A673 (cell line): ENCODE data around the gene PPP2R5A. TPM values are rescaled to one million over a fixed set of nuclear protein-coding genes. Genes with fewer than 3 reads are reported as not detected.
"Not testable (repeated sequence)": the region's sequence is repeated elsewhere in the genome, so short reads cannot be mapped to it uniquely, and the experiment has no call there.

ENCODE experiments used
- BruUV-seq: library from RNA; stranded (reverse); fragments of 400-500 nt; replicated peaks from 2 replicates; lab custom pipeline; 2021; lab: Mats Ljungman, UMichigan
- CTCF ChIA-PET: fragments of 300-600 bp; sonication (Branson Sonifier 250); formaldehyde crosslinking; loops from one replicate; lab custom pipeline; 2022; ENCODE audit warnings: antibody characterized with exemption; lab: Charles Lee
- POLR2A ChIA-PET: fragments of 300-600 bp; sonication (Branson Sonifier 250); formaldehyde crosslinking; loops from one replicate; lab custom pipeline; 2022; ENCODE audit warnings: antibody characterized with exemption; ENCODE audit not compliant: low non-redundant PET; lab: Charles Lee
- DNase-seq: peaks from one replicate; pipeline ENCODE4 v3.0.0-alpha.2; 2015; ENCODE audit warnings: low spot score
- H3K27ac ChIP-seq: fragments of 200-600 bp; sonication (generic); 2 replicates; pipeline ENCODE4 v1.5.1; 2016; ENCODE audit warnings: mixed run types, low read depth, mild to moderate bottlenecking, mixed read lengths, antibody characterized with exemption, low read length; ENCODE audit not compliant: poor library complexity, severe bottlenecking
- H3K27me3 ChIP-seq: fragments of 200-600 bp; sonication (generic); replicated peaks from 2 replicates; pipeline ENCODE4 v1.6.1; 2017; ENCODE audit warnings: mixed run types, low read depth, mild to moderate bottlenecking, mixed read lengths, antibody characterized with exemption, low read length; ENCODE audit not compliant: insufficient read depth, poor library complexity
- H3K36me3 ChIP-seq: fragments of 200-600 bp; sonication (generic); 2 replicates; pipeline ENCODE4 v1.6.1; 2016; ENCODE audit warnings: mixed run types, mild to moderate bottlenecking, mixed read lengths, antibody characterized with exemption, low read length; ENCODE audit not compliant: insufficient read depth, poor library complexity, severe bottlenecking
- H3K4me1 ChIP-seq: fragments of 200-600 bp; sonication (generic); 2 replicates; pipeline ENCODE4 v1.6.1; 2017; ENCODE audit warnings: mixed run types, mild to moderate bottlenecking, mixed read lengths, antibody characterized with exemption, low read length; ENCODE audit not compliant: insufficient read depth, poor library complexity, severe bottlenecking
- H3K4me3 ChIP-seq: fragments of 200-600 bp; sonication (generic); 2 replicates; pipeline ENCODE4 v1.5.1; 2016; ENCODE audit warnings: low read depth, mixed run types, mild to moderate bottlenecking, mixed read lengths, low read length; ENCODE audit not compliant: poor library complexity, severe bottlenecking
- H3K9me3 ChIP-seq: fragments of 200-600 bp; sonication (generic); 2 replicates; pipeline ENCODE4 v1.6.1; 2016; ENCODE audit warnings: mixed run types, low read depth, mild to moderate bottlenecking, mixed read lengths, antibody characterized with exemption, low read length; ENCODE audit not compliant: poor library complexity, severe bottlenecking
- CTCF ChIP-seq: fragments of 300-800, 200-600 bp; sonication (generic); conservative IDR thresholded peaks from 2 replicates; pipeline ENCODE4 v1.5.1; 2017; ENCODE audit warnings: low read depth, mild to moderate bottlenecking, antibody characterized with exemption, low read length, moderate library complexity, mixed read lengths
- EZH2 ChIP-seq: fragments of 200-600 bp; sonication (generic); IDR thresholded peaks from 2 replicates; pipeline ENCODE4 v1.6.1; 2017; ENCODE audit warnings: borderline replicate concordance, low read depth, mild to moderate bottlenecking, mixed read lengths, antibody characterized with exemption, low read length; ENCODE audit not compliant: poor library complexity, severe bottlenecking
- intact Hi-C: fragments of 100-400 bp; cut with micrococcal nuclease; formaldehyde crosslinking; loops from one replicate; pipeline ENCODE4 v1.10.0; 2022; ENCODE audit not compliant: unreplicated experiment
- total RNA-seq: library from RNA; stranded (reverse); gene quantifications from 2 replicates; pipeline ENCODE4 v1.2.3, GENCODE V29; 2021

PPP2R5A gene
- total RNA-seq, 1 experiment from 2014 or later = 13.9 TPM

GRCh38 chr1:212287261-212287895, 2.2 kb downstream of the PPP2R5A start:
- no peak for DNase-seq
- BruUV-seq = no TSS peak
- CTCF ChIA-PET = no interaction called here
- intact Hi-C loops = loop anchor here (5.0 kb wide), 1 partner anchor 610 kb away; the partner anchor contains the start of gene NEK2
- POLR2A ChIA-PET = no interaction called here
- no peaks in the 10 kb centered on the region for H3K9me3 ChIP-seq
- H3K36me3 ChIP-seq = no peaks in the 10 kb centered on the region
- H3K4me1 ChIP-seq = peaks cover 28% of the 10 kb centered on the region
- H3K27ac ChIP-seq = no peak overlapping the region
- peak overlapping the region; percentile 93 for H3K4me3 ChIP-seq
- TF ChIP-seq EZH2 (no peak), CTCF (no peak)
- no peaks in the 10 kb centered on the region for H3K27me3 ChIP-seq

- H3K36me3 ChIP-seq, H3K27me3 ChIP-seq, DNase-seq, H3K27ac ChIP-seq, POLR2A ChIA-PET, BruUV-seq, H3K4me3 ChIP-seq, CTCF ChIA-PET, H3K9me3 ChIP-seq: not testable (repeated sequence)
- intact Hi-C loops = loop anchor here (5.0 kb wide), 1 partner anchor 611 kb away; the partner anchor contains the start of gene NEK2
- peaks cover 28% of the 10 kb centered on the region for H3K4me1 ChIP-seq
Observed at GRCh38 chr1:212287995-212288394, 2.8 kb downstream of the PPP2R5A start.

- BruUV-seq = no TSS peak
- Histone ChIP-seq H3K4me3 (no peak overlapping the region), H3K27me3 (no peaks in the 10 kb centered on the region), H3K36me3 (no peaks in the 10 kb centered on the region), H3K27ac (no peak overlapping the region), H3K9me3 (no peaks in the 10 kb centered on the region), H3K4me1 (peaks cover 28% of the 10 kb centered on the region)
- CTCF ChIA-PET = no interaction called here
- intact Hi-C loops = loop anchor here (5.0 kb wide), 1 partner anchor 611 kb away; the partner anchor contains the start of gene NEK2
- DNase-seq = no peak
- TF ChIP-seq EZH2 (no peak), CTCF (no peak)
- POLR2A ChIA-PET = no interaction called here
Observed at GRCh38 chr1:212288615-212289014, 3.4 kb downstream of the PPP2R5A start.
